ENCODE results near the gene ARHGAP28. TPM values are rescaled to one million over a fixed set of nuclear protein-coding genes. Genes with fewer than 3 reads are reported as not detected.
"Not testable (repeated sequence)": the region's sequence is repeated elsewhere in the genome, so short reads cannot be mapped to it uniquely, and the experiment has no call there.

Gene ARHGAP28
- polyA plus RNA-seq, 3 donors: not detected

GRCh38 chr18:6797171-6797570 is 67.7 kb downstream of the ARHGAP28 start:
- no peak overlapping the region for H3K4me3 ChIP-seq (replicated peaks in 1 of 3; ENCODE audit: low read depth in 2 of 3, low read length in 3 of 3)
- no peaks in the 10 kb centered on the region for H3K4me1 ChIP-seq (ENCODE audit: control insufficient read depth in 1 of 2, insufficient read depth in 2 of 2, low read length in 2 of 2)
- intact Hi-C loops (cut with micrococcal nuclease): loop anchor here in 1 of 2 donors (10.0 kb wide), 1 partner anchor 62 kb away; no protein-coding TSS in a partner anchor
- H2AFZ ChIP-seq (ENCODE audit: insufficient read depth, low read depth, low read length, poor library complexity, severe bottlenecking): no peak overlapping the region
- H3K27ac Mint-ChIP-seq: no peak overlapping the region
- DNase-seq: no peak
- H3K27me3 ChIP-seq (ENCODE audit: control insufficient read depth in 2 of 2, insufficient read depth in 2 of 2, low read length in 2 of 2): no peaks in the 10 kb centered on the region
- H3K4me1 Mint-ChIP-seq: no peaks in the 10 kb centered on the region
- H3K36me3 ChIP-seq (replicated peaks in 1 of 2; ENCODE audit: control insufficient read depth in 1 of 2, insufficient read depth in 2 of 2, low read length in 2 of 2): no peaks in the 10 kb centered on the region
- H3K4me3 Mint-ChIP-seq: no peak overlapping the region
- no peaks in the 10 kb centered on the region for H3K9me3 ChIP-seq (replicated peaks in 1 of 2; ENCODE audit: control insufficient read depth in 1 of 2, insufficient read depth in 1 of 2, low read length in 2 of 2)
- no peaks in the 10 kb centered on the region for H3K79me2 ChIP-seq (ENCODE audit: insufficient read depth, low read length)
- H3K27ac ChIP-seq (ENCODE audit: low read depth in 1 of 2, low read length in 2 of 2): no peak overlapping the region
- no peak overlapping the region for H3K4me2 ChIP-seq (replicated peaks; ENCODE audit: extremely low read depth, low read length, poor library complexity, severe bottlenecking)
- WGBS (ENCODE audit: insufficient coverage): 100% methylated on average over 2 of the region's 5 CpGs
- peaks cover 0 to 11% (median 6%) of the 10 kb centered on the region in 7 donors for H3K9me3 Mint-ChIP-seq
- H4K20me1 ChIP-seq (ENCODE audit: insufficient read depth, low read length): no peaks in the 10 kb centered on the region
- no peaks in the 10 kb centered on the region for H3K27me3 Mint-ChIP-seq (ENCODE audit: low read depth in 3 of 3)
- TF ChIP-seq, protein P1, sequence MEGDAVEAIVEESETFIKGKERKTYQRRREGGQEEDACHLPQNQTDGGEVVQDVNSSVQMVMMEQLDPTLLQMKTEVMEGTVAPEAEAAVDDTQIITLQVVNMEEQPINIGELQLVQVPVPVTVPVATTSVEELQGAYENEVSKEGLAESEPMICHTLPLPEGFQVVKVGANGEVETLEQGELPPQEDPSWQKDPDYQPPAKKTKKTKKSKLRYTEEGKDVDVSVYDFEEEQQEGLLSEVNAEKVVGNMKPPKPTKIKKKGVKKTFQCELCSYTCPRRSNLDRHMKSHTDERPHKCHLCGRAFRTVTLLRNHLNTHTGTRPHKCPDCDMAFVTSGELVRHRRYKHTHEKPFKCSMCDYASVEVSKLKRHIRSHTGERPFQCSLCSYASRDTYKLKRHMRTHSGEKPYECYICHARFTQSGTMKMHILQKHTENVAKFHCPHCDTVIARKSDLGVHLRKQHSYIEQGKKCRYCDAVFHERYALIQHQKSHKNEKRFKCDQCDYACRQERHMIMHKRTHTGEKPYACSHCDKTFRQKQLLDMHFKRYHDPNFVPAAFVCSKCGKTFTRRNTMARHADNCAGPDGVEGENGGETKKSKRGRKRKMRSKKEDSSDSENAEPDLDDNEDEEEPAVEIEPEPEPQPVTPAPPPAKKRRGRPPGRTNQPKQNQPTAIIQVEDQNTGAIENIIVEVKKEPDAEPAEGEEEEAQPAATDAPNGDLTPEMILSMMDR (IDR thresholded peaks at IDR 0.05): no peak
- H3K36me3 Mint-ChIP-seq: no peaks in the 10 kb centered on the region
- H3K9ac ChIP-seq (ENCODE audit: insufficient read depth, low read length, poor library complexity, severe bottlenecking): no peak overlapping the region

GRCh38 chr18:6798896-6799295 is 69.4 kb downstream of the ARHGAP28 start:
- Histone ChIP-seq H3K4me1 (ENCODE audit: control insufficient read depth in 1 of 2, insufficient read depth in 2 of 2, low read length in 2 of 2) (no peaks in the 10 kb centered on the region), H3K36me3 (replicated peaks in 1 of 2; ENCODE audit: control insufficient read depth in 1 of 2, insufficient read depth in 2 of 2, low read length in 2 of 2) (no peaks in the 10 kb centered on the region), H3K27ac (ENCODE audit: low read depth in 1 of 2, low read length in 2 of 2) (no peak overlapping the region), H4K20me1 (ENCODE audit: insufficient read depth, low read length) (no peaks in the 10 kb centered on the region), H3K9ac (ENCODE audit: insufficient read depth, low read length, poor library complexity, severe bottlenecking) (no peak overlapping the region), H3K4me3 (replicated peaks in 1 of 3; ENCODE audit: low read depth in 2 of 3, low read length in 3 of 3) (no peak overlapping the region), H3K27me3 (ENCODE audit: control insufficient read depth in 2 of 2, insufficient read depth in 2 of 2, low read length in 2 of 2) (no peaks in the 10 kb centered on the region), H3K4me2 (replicated peaks; ENCODE audit: extremely low read depth, low read length, poor library complexity, severe bottlenecking) (no peak overlapping the region), H2AFZ (ENCODE audit: insufficient read depth, low read depth, low read length, poor library complexity, severe bottlenecking) (no peak overlapping the region), H3K79me2 (ENCODE audit: insufficient read depth, low read length) (no peaks in the 10 kb centered on the region), H3K9me3 (replicated peaks in 1 of 2; ENCODE audit: control insufficient read depth in 1 of 2, insufficient read depth in 1 of 2, low read length in 2 of 2) (no peaks in the 10 kb centered on the region)
- Mint-ChIP-seq H3K36me3 (no peaks in the 10 kb centered on the region), H3K9me3 (peaks cover 0 to 11% (median 6%) of the 10 kb centered on the region in 7 donors), H3K4me1 (no peaks in the 10 kb centered on the region), H3K27ac (no peak overlapping the region), H3K4me3 (no peak overlapping the region), H3K27me3 (ENCODE audit: low read depth in 3 of 3) (no peaks in the 10 kb centered on the region)
- DNase-seq: no peak
- TF ChIP-seq, protein P1 (IDR thresholded peaks at IDR 0.05): no peak
- intact Hi-C loops (cut with micrococcal nuclease): loop anchor here in 1 of 2 donors (10.0 kb wide), 1 partner anchor 64 kb away; no protein-coding TSS in a partner anchor
- no CpG with 5 or more reads among the region's 1 CpG for WGBS (ENCODE audit: insufficient coverage)

DNA sequence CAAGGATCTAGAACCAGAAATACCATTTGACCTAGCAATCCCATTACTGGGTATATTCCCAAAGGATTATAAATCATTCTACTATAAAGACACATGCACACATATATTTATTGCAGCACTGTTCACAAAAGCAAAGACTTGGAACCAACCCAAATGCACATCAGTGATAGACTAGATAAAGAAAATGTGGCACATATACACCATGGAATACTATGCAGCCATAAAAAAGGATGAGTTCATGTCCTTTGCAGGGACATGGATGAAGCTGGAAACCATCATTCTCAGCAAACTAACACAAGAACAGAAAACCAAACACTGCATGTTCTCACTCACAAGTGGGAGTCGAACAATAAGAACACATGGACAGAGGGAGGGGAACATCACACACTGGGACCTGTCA is 70.8 kb downstream of the ARHGAP28 start:
- H3K27me3 ChIP-seq (ENCODE audit: control insufficient read depth in 2 of 2, insufficient read depth in 2 of 2, low read length in 2 of 2); H3K4me3 ChIP-seq (replicated peaks in 1 of 3; ENCODE audit: low read depth in 2 of 3, low read length in 3 of 3); H3K36me3 ChIP-seq (replicated peaks in 1 of 2; ENCODE audit: control insufficient read depth in 1 of 2, insufficient read depth in 2 of 2, low read length in 2 of 2); H3K27ac Mint-ChIP-seq; H3K36me3 Mint-ChIP-seq; H3K79me2 ChIP-seq (ENCODE audit: insufficient read depth, low read length); H3K27ac ChIP-seq (ENCODE audit: low read depth in 1 of 2, low read length in 2 of 2); H2AFZ ChIP-seq (ENCODE audit: insufficient read depth, low read depth, low read length, poor library complexity, severe bottlenecking); DNase-seq; intact Hi-C loops (cut with micrococcal nuclease); H3K4me1 Mint-ChIP-seq; H3K4me1 ChIP-seq (ENCODE audit: control insufficient read depth in 1 of 2, insufficient read depth in 2 of 2, low read length in 2 of 2); H3K9ac ChIP-seq (ENCODE audit: insufficient read depth, low read length, poor library complexity, severe bottlenecking); H3K9me3 ChIP-seq (replicated peaks in 1 of 2; ENCODE audit: control insufficient read depth in 1 of 2, insufficient read depth in 1 of 2, low read length in 2 of 2); H4K20me1 ChIP-seq (ENCODE audit: insufficient read depth, low read length); H3K4me3 Mint-ChIP-seq; H3K4me2 ChIP-seq (replicated peaks; ENCODE audit: extremely low read depth, low read length, poor library complexity, severe bottlenecking); H3K27me3 Mint-ChIP-seq (ENCODE audit: low read depth in 3 of 3): not testable (repeated sequence)
- no CpG with 5 or more reads among the region's 1 CpG for WGBS (ENCODE audit: insufficient coverage)
- H3K9me3 Mint-ChIP-seq: peaks cover 0 to 11% (median 3%) of the 10 kb centered on the region in 7 donors
